ENCODE measurements around the gene MZT2A.
"Not testable (repeated sequence)": the region's sequence is repeated elsewhere in the genome, so short reads cannot be mapped to it uniquely, and the experiment has no call there.

MZT2A gene

DNA sequence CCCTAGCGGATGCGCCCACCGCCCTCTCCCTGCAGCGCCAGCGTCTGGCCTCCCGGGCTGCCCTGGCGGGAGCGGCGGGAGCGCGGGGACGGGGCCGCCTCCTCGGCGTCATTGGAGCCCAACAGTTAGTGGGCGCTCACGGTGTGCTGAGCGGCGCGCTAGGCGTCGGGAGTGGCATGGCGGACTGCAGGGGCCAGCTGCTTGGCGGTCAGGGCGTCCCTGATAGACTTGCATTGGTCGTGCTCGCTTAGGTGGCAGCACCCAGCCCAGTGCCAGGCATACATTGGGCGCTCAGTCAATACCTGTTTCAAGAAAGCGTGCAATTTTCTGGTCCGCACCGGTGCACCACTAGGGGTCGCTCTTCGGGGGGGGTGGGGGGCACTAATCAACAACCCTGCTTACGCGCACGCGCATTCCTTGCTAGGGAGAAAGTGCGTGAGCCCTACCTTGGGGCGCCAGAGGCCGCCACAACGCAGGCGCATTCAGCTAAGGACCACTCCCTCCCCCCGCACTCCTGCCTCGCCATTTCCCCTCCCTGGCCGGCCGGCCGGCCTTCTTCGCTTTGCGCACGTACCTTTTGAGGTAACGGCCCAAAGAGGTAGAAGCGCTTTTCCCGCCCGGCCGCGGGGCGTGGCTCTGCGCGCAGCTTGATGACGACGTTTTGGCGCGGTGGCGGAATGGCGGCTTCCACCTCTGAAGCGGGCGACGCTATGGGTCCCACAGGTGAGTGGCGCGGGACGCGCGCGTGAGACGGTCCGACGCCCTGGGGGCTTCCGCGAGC lies 411 bp upstream of the MZT2A start:
- H3K4me3 ChIP-seq (ENCODE audit: low read depth in 1 of 5, low read length in 5 of 5) = peak overlapping the region; percentile 57 to 95 (median 90)
- peak overlapping the region; percentile 72 for H3K27ac ChIP-seq (ENCODE audit: low read depth, low read length)
- H3K36me3 ChIP-seq (ENCODE audit: control insufficient read depth in 5 of 5, insufficient read depth in 5 of 5, low read length in 5 of 5) = peaks cover 0 to 6% (median 0%) of the 10 kb centered on the region in 5 donors
- no peaks in the 10 kb centered on the region for H3K27me3 ChIP-seq (ENCODE audit: control insufficient read depth in 5 of 5, insufficient read depth in 4 of 5, low read length in 5 of 5)
- peaks cover 0 to 32% (median 19%) of the 10 kb centered on the region in 5 donors for H3K4me1 ChIP-seq (ENCODE audit: control insufficient read depth in 5 of 5, insufficient read depth in 5 of 5, low read length in 5 of 5)
- H3K9ac ChIP-seq (ENCODE audit: low read length in 5 of 5) = peak overlapping the region; percentile 73 to 94 (median 91)
- H3K9me3 ChIP-seq (ENCODE audit: control insufficient read depth in 5 of 5, low read length in 5 of 5) = no peaks in the 10 kb centered on the region

DNA sequence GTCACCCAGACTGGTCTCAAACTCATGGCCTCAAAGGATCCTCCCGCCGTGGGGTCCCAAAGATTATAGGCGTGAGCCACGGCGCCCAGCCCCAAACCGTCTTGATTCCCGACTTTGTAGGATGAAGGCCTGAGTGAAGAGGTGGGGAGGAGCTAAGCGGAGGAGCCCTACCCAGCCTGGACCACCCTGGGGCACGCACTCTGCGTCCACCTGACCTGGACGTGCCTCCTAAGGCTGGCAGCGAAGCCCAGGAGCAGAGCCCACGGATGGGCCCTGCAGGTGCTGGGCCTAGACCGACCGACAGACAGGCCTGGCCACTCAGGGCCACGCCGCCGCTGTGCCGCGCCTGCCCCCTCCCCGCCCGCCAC lies 744 bp downstream of the MZT2A start:
- H3K4me1 ChIP-seq (ENCODE audit: control insufficient read depth in 5 of 5, insufficient read depth in 5 of 5, low read length in 5 of 5) = peaks cover 0 to 32% (median 19%) of the 10 kb centered on the region in 5 donors
- peak overlapping the region; percentile 35 to 61 (median 54) for H3K4me3 ChIP-seq (ENCODE audit: low read depth in 1 of 5, low read length in 5 of 5)
- not testable (repeated sequence) for H3K36me3 ChIP-seq (ENCODE audit: control insufficient read depth in 5 of 5, insufficient read depth in 5 of 5, low read length in 5 of 5); H3K27me3 ChIP-seq (ENCODE audit: control insufficient read depth in 5 of 5, insufficient read depth in 4 of 5, low read length in 5 of 5); H3K9me3 ChIP-seq (ENCODE audit: control insufficient read depth in 5 of 5, low read length in 5 of 5); H3K27ac ChIP-seq (ENCODE audit: low read depth, low read length)
- peak overlapping the region in 3 of 5 donors; percentile 11 to 40 (median 30) for H3K9ac ChIP-seq (ENCODE audit: low read length in 5 of 5)

DNA sequence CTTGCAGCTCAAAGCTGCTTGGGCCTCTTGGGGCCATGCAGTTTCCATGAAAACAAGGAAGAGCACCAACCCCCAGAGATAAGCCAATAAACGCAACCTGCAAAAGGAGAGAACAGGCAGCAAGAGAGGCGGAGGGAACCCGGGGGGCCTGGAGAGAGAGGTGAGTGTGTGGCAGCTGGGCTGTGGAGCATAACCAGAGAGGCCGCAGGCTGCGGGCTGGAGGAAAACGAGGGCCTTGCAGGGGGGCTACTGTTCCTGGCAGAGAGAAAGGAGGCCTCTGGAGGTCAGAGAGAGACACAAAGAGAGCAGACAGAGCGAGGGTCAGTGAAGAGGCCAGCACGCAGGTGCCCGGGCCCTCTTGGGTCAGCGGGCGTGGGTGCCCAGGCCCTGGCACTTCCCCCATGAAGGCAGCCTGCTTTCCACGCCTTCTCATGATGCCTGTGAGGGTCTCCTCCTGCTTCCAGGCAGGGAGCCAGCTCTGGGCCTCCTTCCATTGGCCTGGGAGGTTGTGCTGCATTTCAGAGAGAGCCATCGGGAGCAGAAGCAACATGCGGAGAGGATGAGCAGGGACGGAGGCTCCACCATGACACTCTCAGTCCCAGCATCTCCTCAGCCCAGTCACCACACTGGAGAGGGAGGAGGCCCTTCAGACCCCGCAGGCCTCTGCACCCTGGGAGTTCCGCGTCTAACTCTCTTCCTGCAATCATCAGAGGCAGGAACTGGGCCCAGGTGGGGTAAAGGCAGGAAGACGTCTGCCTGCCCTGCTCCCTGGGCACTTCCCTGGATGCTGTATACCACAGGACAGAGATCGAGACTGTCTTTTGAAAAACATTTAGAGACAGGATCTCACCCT lies 1.4 kb downstream of the MZT2A start:
- H3K9me3 ChIP-seq (ENCODE audit: control insufficient read depth in 5 of 5, low read length in 5 of 5); H3K36me3 ChIP-seq (ENCODE audit: control insufficient read depth in 5 of 5, insufficient read depth in 5 of 5, low read length in 5 of 5); H3K27ac ChIP-seq (ENCODE audit: low read depth, low read length); H3K27me3 ChIP-seq (ENCODE audit: control insufficient read depth in 5 of 5, insufficient read depth in 4 of 5, low read length in 5 of 5): not testable (repeated sequence)
- Histone ChIP-seq H3K4me1 (ENCODE audit: control insufficient read depth in 5 of 5, insufficient read depth in 5 of 5, low read length in 5 of 5) (peaks cover 0 to 32% (median 19%) of the 10 kb centered on the region in 5 donors), H3K4me3 (ENCODE audit: low read depth in 1 of 5, low read length in 5 of 5) (peak overlapping the region; percentile 35 to 61 (median 54)), H3K9ac (ENCODE audit: low read length in 5 of 5) (peak overlapping the region in 3 of 5 donors; percentile 11 to 40 (median 30))

DNA sequence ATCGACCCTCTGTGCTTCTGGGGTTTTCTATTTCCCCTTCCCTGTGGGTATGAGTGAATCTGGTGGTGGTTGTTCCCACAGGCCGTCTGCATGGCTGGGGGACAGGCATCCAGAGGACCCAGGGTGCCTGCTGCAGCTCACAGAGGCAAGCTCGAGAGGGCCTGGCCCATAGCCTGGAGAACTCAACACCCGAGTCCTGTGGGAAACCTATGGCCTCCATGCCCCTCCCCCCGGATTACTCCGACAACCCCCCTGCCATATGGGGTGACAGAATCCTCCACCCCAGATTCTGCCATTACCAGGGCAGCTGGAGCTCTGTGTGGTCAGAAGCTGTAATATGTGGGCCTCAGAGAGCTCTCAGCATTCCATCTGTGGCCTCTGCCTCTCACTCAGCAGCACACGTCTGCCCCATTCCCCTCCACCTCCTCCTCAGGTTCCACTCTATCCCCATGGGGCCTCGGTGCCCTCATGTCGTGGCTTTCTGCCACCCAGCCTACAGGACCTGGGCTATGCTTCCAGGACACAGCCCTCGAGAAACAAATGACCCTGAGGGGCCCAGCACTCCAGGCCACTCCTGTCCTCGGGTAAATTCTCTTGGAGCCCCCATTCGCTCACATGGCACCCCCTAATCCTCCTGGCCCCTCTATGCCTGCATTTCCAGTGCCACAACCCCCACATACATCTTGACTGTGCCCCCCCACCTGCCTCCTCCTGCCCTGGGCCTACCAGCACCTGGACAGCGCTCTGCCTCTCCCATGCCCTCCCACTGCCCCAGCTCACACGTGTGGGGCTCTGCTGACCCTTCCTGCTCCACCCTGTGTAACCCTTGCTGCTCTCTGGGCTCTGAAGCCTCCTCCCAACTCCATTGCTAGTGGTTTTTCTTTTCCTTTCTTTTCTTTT lies 3.6 kb downstream of the MZT2A start:
- H3K27ac ChIP-seq (ENCODE audit: low read depth, low read length) = no peak overlapping the region
- no peak overlapping the region for H3K9ac ChIP-seq (ENCODE audit: low read length in 5 of 5)
- no peaks in the 10 kb centered on the region for H3K9me3 ChIP-seq (ENCODE audit: control insufficient read depth in 5 of 5, low read length in 5 of 5)
- H3K36me3 ChIP-seq (ENCODE audit: control insufficient read depth in 5 of 5, insufficient read depth in 5 of 5, low read length in 5 of 5) = peaks cover 0 to 6% (median 0%) of the 10 kb centered on the region in 5 donors
- no peaks in the 10 kb centered on the region for H3K27me3 ChIP-seq (ENCODE audit: control insufficient read depth in 5 of 5, insufficient read depth in 4 of 5, low read length in 5 of 5)
- H3K4me1 ChIP-seq (ENCODE audit: control insufficient read depth in 5 of 5, insufficient read depth in 5 of 5, low read length in 5 of 5) = peaks cover 0 to 19% (median 12%) of the 10 kb centered on the region in 5 donors
- H3K4me3 ChIP-seq (ENCODE audit: low read depth in 1 of 5, low read length in 5 of 5) = no peak overlapping the region

DNA sequence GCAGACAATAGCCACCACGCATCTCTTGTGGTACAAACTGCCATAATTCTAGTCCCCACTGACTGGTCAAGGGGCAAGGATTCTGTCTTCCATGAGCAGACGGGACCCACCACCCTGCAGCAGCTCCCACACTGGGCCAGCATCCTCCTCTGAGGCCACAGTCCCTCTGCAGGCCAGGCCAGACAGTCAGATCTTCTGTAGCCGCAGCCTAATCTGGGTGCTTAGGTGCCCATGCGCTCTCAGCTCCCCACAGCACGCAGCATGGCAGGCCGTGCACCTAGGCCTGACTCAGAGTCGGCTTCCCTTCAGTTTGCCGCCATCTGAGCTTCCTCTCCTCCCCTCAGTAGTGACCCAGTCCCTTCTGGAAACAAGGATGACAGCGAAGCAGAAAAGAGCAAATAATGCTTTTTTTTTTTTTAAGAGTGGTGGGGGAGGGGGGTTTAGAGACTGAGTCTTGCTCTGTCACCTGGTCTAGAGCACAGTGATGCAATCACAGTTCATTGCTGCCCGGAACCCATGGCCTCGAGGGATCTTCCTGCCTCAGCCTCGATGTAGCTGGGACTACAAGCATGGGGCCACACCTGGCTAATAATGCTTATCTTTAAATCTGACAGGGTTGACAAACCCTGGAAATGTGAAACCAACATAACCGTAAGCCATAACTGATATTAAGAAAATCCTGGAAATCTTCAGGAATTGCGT lies 5.8 kb downstream of the MZT2A start:
- H3K27ac ChIP-seq (ENCODE audit: low read depth, low read length); H3K9me3 ChIP-seq (ENCODE audit: control insufficient read depth in 5 of 5, low read length in 5 of 5); H3K4me3 ChIP-seq (ENCODE audit: low read depth in 1 of 5, low read length in 5 of 5); H3K27me3 ChIP-seq (ENCODE audit: control insufficient read depth in 5 of 5, insufficient read depth in 4 of 5, low read length in 5 of 5); H3K9ac ChIP-seq (ENCODE audit: low read length in 5 of 5); H3K4me1 ChIP-seq (ENCODE audit: control insufficient read depth in 5 of 5, insufficient read depth in 5 of 5, low read length in 5 of 5): not testable (repeated sequence)
- H3K36me3 ChIP-seq (ENCODE audit: control insufficient read depth in 5 of 5, insufficient read depth in 5 of 5, low read length in 5 of 5) = peaks cover 0 to 11% (median 2%) of the 10 kb centered on the region in 5 donors

DNA sequence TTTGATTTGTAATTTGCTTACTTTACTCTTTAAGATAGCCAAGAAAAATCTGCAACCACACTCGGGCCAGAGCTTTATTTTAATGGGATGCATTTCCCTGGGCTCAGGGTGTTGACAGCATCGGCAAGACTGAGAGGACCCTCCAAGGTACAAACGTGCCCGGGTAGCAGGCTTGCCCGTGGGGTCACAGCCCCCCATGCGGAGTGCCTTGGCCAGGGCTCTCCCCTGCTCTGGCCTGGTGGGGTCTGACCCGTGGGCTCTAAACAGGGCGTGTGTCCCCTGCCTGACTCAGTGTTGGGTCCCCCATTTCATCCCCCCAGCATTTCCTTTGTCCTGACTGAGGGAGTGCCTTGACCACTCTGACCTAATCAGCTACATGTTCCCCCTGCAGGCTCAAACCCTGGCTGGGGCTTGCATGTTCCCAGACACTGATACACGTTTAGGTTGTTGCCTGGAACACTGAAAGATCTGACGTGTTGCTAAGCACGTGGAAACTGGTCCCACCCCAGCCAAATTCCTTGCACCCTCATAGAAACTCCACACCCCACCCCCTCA lies 7.2 kb downstream of the MZT2A start:
- not testable (repeated sequence) for H3K9ac ChIP-seq (ENCODE audit: low read length in 5 of 5); H3K27ac ChIP-seq (ENCODE audit: low read depth, low read length); H3K9me3 ChIP-seq (ENCODE audit: control insufficient read depth in 5 of 5, low read length in 5 of 5); H3K4me3 ChIP-seq (ENCODE audit: low read depth in 1 of 5, low read length in 5 of 5); H3K4me1 ChIP-seq (ENCODE audit: control insufficient read depth in 5 of 5, insufficient read depth in 5 of 5, low read length in 5 of 5); H3K27me3 ChIP-seq (ENCODE audit: control insufficient read depth in 5 of 5, insufficient read depth in 4 of 5, low read length in 5 of 5)
- peaks cover 0 to 11% (median 2%) of the 10 kb centered on the region in 5 donors for H3K36me3 ChIP-seq (ENCODE audit: control insufficient read depth in 5 of 5, insufficient read depth in 5 of 5, low read length in 5 of 5)

DNA sequence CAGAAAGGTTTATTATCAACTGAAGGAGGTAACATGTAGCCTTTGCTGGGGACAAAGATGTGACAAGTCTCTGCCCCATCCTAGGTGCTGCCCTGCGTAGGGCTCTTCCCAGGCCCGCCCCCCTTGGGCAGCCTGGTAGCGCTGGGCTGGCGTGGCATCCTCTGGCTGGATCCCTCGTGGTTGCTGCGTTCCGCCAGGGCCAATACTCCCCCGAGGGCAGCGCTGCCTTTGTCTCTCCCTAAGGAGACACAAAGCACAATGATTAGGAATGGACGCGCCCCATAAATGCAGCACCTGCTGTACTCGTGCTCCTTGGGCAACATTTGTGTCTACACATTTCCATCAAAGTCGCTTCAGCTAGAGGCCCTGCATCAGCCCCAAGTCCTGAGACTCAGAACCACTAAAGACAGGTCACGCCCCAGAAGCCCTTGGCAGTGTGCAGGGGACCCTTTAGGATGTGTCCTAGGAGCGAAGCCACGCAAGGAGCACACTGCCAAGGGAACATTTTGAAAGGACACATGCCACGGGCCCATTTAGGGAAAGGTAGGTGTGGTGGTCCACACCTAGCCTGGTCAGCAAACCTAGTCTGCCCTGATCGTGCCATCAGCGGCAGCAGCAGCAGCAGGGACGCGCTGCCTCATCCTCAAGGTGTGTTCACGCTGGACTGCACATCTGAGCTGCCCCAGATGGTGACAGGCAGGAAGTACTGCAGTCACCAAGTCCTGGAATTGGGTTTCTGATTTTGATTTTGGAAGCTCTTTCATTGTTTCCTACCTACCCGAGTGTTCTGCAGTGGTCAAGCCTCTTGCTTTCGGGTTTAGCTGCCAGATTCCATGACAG lies 8.0 kb downstream of the MZT2A start:
- H3K4me1 ChIP-seq (ENCODE audit: control insufficient read depth in 5 of 5, insufficient read depth in 5 of 5, low read length in 5 of 5); H3K27me3 ChIP-seq (ENCODE audit: control insufficient read depth in 5 of 5, insufficient read depth in 4 of 5, low read length in 5 of 5): not testable (repeated sequence)

DNA sequence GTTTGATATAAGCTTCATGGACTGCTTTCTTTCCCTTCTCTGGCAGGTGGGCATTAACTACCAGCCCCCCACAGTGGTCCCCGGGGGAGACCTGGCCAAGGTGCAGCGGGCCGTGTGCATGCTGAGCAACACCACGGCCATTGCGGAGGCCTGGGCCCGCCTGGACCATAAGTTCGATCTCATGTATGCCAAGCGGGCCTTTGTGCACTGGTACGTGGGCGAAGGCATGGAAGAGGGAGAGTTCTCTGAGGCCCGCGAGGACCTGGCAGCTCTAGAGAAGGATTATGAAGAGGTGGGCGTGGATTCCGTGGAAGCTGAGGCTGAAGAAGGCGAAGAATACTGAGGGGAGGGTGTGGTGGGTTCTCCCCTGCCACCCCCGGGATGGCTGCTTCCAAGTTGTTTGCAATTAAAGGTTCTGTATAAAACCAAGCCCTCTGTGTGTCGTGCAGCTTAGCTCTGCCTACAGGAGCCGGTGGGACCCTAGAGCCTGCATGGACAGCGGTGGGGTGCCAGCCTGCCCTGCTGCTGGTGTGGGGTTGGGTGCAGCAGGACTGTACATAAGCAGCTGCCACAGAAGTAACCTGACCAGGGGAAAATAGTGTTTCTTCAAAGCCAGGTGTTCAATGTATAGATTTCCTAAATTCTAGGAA lies 9.6 kb downstream of the MZT2A start:
- H3K27me3 ChIP-seq (ENCODE audit: control insufficient read depth in 5 of 5, insufficient read depth in 4 of 5, low read length in 5 of 5); H3K4me3 ChIP-seq (ENCODE audit: low read depth in 1 of 5, low read length in 5 of 5): not testable (repeated sequence)

More for the DNA sequence above, 8.0 kb downstream of the MZT2A start:
- not testable (repeated sequence) for H3K9ac ChIP-seq (ENCODE audit: low read length in 5 of 5); H3K4me3 ChIP-seq (ENCODE audit: low read depth in 1 of 5, low read length in 5 of 5); H3K9me3 ChIP-seq (ENCODE audit: control insufficient read depth in 5 of 5, low read length in 5 of 5); H3K27ac ChIP-seq (ENCODE audit: low read depth, low read length)
- H3K36me3 ChIP-seq (ENCODE audit: control insufficient read depth in 5 of 5, insufficient read depth in 5 of 5, low read length in 5 of 5) = peaks cover 0 to 11% (median 2%) of the 10 kb centered on the region in 5 donors

More for the DNA sequence above, 9.6 kb downstream of the MZT2A start:
- not testable (repeated sequence) for H3K27ac ChIP-seq (ENCODE audit: low read depth, low read length); H3K9ac ChIP-seq (ENCODE audit: low read length in 5 of 5); H3K9me3 ChIP-seq (ENCODE audit: control insufficient read depth in 5 of 5, low read length in 5 of 5); H3K4me1 ChIP-seq (ENCODE audit: control insufficient read depth in 5 of 5, insufficient read depth in 5 of 5, low read length in 5 of 5)
- peaks cover 0 to 11% (median 2%) of the 10 kb centered on the region in 5 donors for H3K36me3 ChIP-seq (ENCODE audit: control insufficient read depth in 5 of 5, insufficient read depth in 5 of 5, low read length in 5 of 5)
